SK-N-MC (cell line): ENCODE results near the gene KRT76.

Source experiments
- EZH2 ChIP-seq: fragments of 200-600 bp; sonication (generic); IDR thresholded peaks from one replicate; pipeline ENCODE4 v1.6.1; 2017; ENCODE audit warnings: antibody characterized with exemption
- FOXP2 ChIP-seq: optimal IDR thresholded peaks from 2 replicates; pipeline ENCODE3; 2011; ENCODE audit warnings: mild to moderate bottlenecking, moderate library complexity; ENCODE audit not compliant: insufficient read depth; ENCODE audit errors: extremely low read length, control extremely low read depth
- POLR2AphosphoS5 ChIP-seq: IDR thresholded peaks from 2 replicates; pipeline ENCODE4 v1.6.1; 2012; ENCODE audit warnings: mild to moderate bottlenecking, low read depth, low read length, borderline replicate concordance

DNA sequence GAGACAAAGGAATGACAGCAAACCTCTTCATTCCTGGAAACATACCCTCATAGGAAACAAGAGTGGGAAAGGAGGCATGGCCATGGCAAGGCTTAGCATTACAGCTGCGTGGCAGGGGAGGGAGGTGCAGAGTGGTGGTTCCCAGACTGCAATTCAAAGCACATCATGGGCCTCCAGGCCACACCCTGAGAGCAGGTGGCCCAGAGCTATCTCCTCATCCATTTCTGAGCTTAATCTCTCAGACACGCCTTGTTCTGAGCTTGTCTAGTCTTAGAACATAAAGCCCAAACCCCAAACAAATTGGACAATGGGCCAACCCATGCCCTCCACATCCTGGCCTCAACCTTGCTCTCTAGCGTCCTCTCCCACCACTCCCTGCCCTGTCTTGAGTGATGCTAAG lies 24.6 kb upstream of the KRT76 start:
- TF ChIP-seq EZH2 (no peak), POLR2AphosphoS5 (no peak), FOXP2 (no peak)
